Lower lobe of right lung (tissue), 2 donors: Measurements from ENCODE around the gene NAV2. TPM values are rescaled to one million over a fixed set of nuclear protein-coding genes. Genes with fewer than 3 reads are reported as not detected.

ENCODE experiments used
- ATAC-seq, 2 donors: fragments of 200-7000 bp; cut with Tn5 transposase; one replicate each; pipeline ENCODE4 v1.9.1; 2020 to 2022; ENCODE audit warnings: mild to moderate bottlenecking in 2 of 2, moderate library complexity in 2 of 2
- DNase-seq: peaks from one replicate; pipeline ENCODE4 v3.0.0-alpha.2; 2020
- H3K27ac ChIP-seq: fragments of 200-600 bp; one replicate; pipeline ENCODE4 v1.8.0; 2022
- H3K27me3 ChIP-seq: fragments of 200-600 bp; one replicate; pipeline ENCODE4 v1.8.0; 2022; ENCODE audit warnings: low read depth
- H3K36me3 ChIP-seq: fragments of 200-600 bp; one replicate; pipeline ENCODE4 v1.8.0; 2022; ENCODE audit warnings: mild to moderate bottlenecking
- H3K4me1 ChIP-seq: fragments of 200-600 bp; one replicate; pipeline ENCODE4 v1.8.0; 2022
- H3K4me3 ChIP-seq: fragments of 200-600 bp; one replicate; pipeline ENCODE4 v1.8.0; 2022; ENCODE audit warnings: mild to moderate bottlenecking
- H3K9me3 ChIP-seq: fragments of 200-600 bp; one replicate; pipeline ENCODE4 v1.8.0; 2022
- intact Hi-C: fragments of 100-400 bp; cut with DNase I; formaldehyde crosslinking; loops from one replicate; pipeline ENCODE4 v1.11.0; 2022
- total RNA-seq: library from RNA; stranded (reverse); fragmentation: NEBNext Ultra II Directional; extraction: Animal tissue kit (Norgen Biotek cat#: 25700); gene quantifications from one replicate; pipeline ENCODE4 v1.2.1, GENCODE V29; 2021
- TF ChIP-seq, protein P1 (sequence below): fragments of 200-600 bp; IDR thresholded peaks from one replicate; pipeline ENCODE4 v1.8.0; 2022; ENCODE audit warnings: antibody characterized with exemption, mild to moderate bottlenecking
- donor health status: DM: no; HTN: yes; CAD: no; lungs with severe emphysema.

The NAV2 gene
- total RNA-seq, 1 donor from 2014 or later = 36.9 TPM

DNA sequence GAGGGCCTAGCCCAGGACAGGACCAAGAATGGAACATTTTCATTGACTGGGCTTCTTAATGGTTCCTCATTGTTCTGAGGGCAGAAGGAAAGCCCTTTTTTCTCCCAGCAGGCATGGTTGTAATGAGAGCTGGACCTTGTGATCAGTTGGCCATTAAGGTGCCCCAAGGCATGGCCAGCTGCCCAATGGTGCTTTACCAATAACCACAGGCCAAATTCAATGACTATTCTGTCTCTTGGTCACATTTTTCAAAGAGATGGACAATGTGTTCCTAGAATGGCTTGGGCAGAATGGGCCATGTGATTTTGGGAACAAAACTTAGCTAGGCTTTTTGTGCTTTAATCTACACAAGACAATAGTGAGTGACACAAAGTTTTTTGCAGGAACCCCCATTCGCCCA, 7.3 kb downstream of the NAV2 start:
- no peaks in the 10 kb centered on the region for H3K36me3 ChIP-seq
- H3K4me3 ChIP-seq = no peak overlapping the region
- peaks cover 1% of the 10 kb centered on the region for H3K27me3 ChIP-seq
- ATAC-seq = no peak
- peaks cover 29% of the 10 kb centered on the region for H3K4me1 ChIP-seq
- intact Hi-C loops = no loop called here
- no peaks in the 10 kb centered on the region for H3K9me3 ChIP-seq
- TF ChIP-seq, protein P1, sequence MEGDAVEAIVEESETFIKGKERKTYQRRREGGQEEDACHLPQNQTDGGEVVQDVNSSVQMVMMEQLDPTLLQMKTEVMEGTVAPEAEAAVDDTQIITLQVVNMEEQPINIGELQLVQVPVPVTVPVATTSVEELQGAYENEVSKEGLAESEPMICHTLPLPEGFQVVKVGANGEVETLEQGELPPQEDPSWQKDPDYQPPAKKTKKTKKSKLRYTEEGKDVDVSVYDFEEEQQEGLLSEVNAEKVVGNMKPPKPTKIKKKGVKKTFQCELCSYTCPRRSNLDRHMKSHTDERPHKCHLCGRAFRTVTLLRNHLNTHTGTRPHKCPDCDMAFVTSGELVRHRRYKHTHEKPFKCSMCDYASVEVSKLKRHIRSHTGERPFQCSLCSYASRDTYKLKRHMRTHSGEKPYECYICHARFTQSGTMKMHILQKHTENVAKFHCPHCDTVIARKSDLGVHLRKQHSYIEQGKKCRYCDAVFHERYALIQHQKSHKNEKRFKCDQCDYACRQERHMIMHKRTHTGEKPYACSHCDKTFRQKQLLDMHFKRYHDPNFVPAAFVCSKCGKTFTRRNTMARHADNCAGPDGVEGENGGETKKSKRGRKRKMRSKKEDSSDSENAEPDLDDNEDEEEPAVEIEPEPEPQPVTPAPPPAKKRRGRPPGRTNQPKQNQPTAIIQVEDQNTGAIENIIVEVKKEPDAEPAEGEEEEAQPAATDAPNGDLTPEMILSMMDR = no peak
- DNase-seq = no peak
- no peak overlapping the region for H3K27ac ChIP-seq

DNA sequence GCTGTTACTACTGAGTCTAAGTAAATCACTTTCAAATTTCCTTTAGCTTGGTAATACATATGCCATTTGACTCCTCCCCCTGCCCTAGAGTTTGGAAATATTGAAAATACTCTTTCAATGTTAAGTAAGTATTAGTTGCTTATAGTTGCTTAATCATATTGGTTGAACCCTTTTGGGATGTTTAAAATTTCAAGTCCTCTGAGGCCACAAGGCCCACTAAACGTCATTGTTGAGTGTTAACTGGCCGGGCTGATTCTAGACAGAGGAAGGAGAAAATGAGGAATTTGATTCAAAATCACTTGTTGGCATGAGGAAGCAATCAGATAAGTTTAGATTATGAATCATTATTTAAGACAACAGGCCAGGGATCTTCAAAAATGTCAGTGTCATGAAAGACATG, 8.5 kb downstream of the NAV2 start:
- no peak overlapping the region for H3K4me3 ChIP-seq
- TF ChIP-seq, protein P1 = no peak
- intact Hi-C loops = no loop called here
- ATAC-seq (no peak), DNase-seq (no peak)
- no peaks in the 10 kb centered on the region for H3K27me3 ChIP-seq
- no peak overlapping the region for H3K27ac ChIP-seq
- H3K36me3 ChIP-seq = no peaks in the 10 kb centered on the region
- H3K4me1 ChIP-seq = peaks cover 31% of the 10 kb centered on the region
- H3K9me3 ChIP-seq = no peaks in the 10 kb centered on the region

DNA sequence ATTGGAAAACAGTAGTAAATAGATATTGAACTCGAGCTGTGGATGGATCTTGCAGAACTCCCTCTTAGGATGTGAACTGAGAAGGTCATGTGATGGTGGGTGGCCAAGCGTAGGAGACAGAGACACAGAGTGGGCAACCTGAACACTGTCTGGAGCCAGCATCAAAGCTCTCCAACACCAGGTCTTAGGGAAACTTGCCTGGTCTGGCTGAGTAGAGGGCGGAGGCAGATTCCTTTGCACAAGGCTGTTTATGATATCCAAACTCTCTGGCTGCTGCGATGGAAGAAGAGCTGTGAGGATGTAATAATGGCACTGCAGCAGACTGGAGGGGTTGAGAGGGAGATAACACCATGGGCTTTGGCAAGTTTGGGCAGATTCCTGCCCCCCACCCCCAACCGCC, 10.1 kb downstream of the NAV2 start:
- no peak overlapping the region for H3K27ac ChIP-seq
- no peaks in the 10 kb centered on the region for H3K36me3 ChIP-seq
- H3K27me3 ChIP-seq = no peaks in the 10 kb centered on the region
- no peak for DNase-seq
- intact Hi-C loops = no loop called here
- H3K4me3 ChIP-seq = no peak overlapping the region
- no peak for ATAC-seq
- TF ChIP-seq, protein P1 = no peak
- peaks cover 45% of the 10 kb centered on the region for H3K4me1 ChIP-seq
- no peaks in the 10 kb centered on the region for H3K9me3 ChIP-seq

DNA sequence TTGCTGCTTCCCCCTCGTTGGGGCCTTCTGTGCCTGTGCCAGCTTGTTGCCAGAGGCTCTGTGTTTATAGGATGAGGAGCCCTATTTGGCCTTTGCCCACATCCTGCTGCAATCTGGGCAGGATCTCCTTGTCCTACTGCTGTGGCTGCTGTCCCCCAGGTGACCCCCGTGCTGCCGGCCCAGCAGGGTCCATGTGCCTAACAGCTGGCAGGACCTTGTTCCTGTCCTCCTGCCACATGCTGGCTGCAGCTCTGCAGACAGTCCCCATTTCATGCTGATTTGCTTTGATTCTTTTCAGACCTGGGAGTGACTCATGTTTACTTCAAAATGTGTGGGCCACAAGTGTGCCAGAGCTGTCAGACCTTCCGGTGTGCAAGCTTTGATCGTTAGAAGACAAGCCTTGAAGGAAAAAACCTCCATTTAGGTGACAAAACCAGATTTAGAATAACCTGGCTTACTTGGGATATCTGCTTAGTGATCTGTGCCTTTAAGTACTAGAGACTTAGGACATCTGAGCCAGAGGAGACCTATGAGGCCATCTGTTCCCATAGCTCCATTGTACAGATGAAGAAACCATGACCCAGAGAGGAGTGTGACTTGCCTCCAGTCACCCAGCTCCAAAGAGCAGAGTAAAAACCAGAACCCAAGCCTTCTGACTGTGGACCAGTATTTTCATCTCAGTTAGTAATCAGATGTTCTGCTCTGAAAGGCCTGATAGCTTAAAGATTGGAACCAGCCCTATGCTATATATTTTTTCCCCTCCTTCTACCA, 11.1 kb downstream of the NAV2 start:
- ATAC-seq = peak; percentile 22 to 49
- Histone ChIP-seq H3K4me1 (peaks cover 45% of the 10 kb centered on the region), H3K4me3 (no peak overlapping the region), H3K9me3 (no peaks in the 10 kb centered on the region), H3K27ac (peak overlapping the region; percentile 13), H3K36me3 (no peaks in the 10 kb centered on the region), H3K27me3 (no peaks in the 10 kb centered on the region)
- intact Hi-C loops = no loop called here
- TF ChIP-seq, protein P1 = no peak
- DNase-seq = peak; percentile 47

DNA sequence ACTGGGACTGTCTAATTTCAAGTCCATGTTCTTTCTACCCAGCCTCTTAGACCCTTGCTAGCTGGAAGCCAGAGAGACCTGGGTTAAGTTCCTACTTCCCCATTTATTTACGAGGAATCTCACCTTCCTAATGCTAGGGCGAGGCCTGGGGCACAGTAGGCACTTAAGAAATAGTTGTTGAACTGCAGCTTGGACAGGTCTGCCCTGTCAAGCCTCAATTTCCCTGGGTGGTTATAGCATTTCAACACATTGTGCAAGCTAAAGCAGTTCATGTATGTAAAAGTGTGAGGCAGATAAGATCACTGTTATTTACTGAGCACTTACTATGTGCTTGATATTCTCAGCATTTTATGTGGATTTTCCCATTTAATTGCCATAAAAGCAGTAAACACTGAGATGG, 12.1 kb downstream of the NAV2 start:
- H3K27me3 ChIP-seq = no peaks in the 10 kb centered on the region
- H3K9me3 ChIP-seq = no peaks in the 10 kb centered on the region
- peaks cover 45% of the 10 kb centered on the region for H3K4me1 ChIP-seq
- DNase-seq = no peak
- H3K27ac ChIP-seq = peak overlapping the region; percentile 81
- H3K36me3 ChIP-seq = no peaks in the 10 kb centered on the region
- TF ChIP-seq, protein P1 = no peak
- ATAC-seq = no peak
- intact Hi-C loops = no loop called here
- H3K4me3 ChIP-seq = no peak overlapping the region
